Caco-2 (cell line): ENCODE results near the gene GAPDH. TPM values are rescaled to one million over a fixed set of nuclear protein-coding genes. Genes with fewer than 3 reads are reported as not detected.

Experiments used
- BruUV-seq: library from RNA; stranded (reverse); fragments of 400-500 nt; replicated peaks from 2 replicates; lab custom pipeline; 2021; lab: Mats Ljungman, UMichigan
- CTCF ChIA-PET: fragments of 300-600 bp; sonication (Branson Sonifier 250); formaldehyde crosslinking; loops from one replicate; lab custom pipeline; 2022; ENCODE audit warnings: antibody characterized with exemption; lab: Charles Lee
- POLR2A ChIA-PET: fragments of 300-600 bp; sonication (Branson Sonifier 250); formaldehyde crosslinking; loops from one replicate; lab custom pipeline; 2022; ENCODE audit warnings: antibody characterized with exemption; lab: Charles Lee
- DNase-seq, 2 experiments: peaks; one replicate each; pipeline versions ENCODE4 v3.0.0 to v3.0.0-alpha.2; 2020 to 2022
- H3K27me3 ChIP-seq: replicated peaks from 2 replicates; pipeline ENCODE4 v1.6.0; 2011; ENCODE audit warnings: low read length; ENCODE audit not compliant: control insufficient read depth, insufficient read depth
- H3K36me3 ChIP-seq: 2 replicates; pipeline ENCODE4 v1.5.1; 2011; ENCODE audit warnings: low read length; ENCODE audit not compliant: control insufficient read depth, insufficient read depth
- H3K4me1 ChIP-seq: fragments of 250-450 bp; sonication (Bioruptor Pico); 2 replicates; pipeline ENCODE4 v1.5.1; 2020; ENCODE audit warnings: mild to moderate bottlenecking
- H3K4me3 ChIP-seq: 2 replicates; pipeline ENCODE4 v1.5.1; 2011; ENCODE audit warnings: low read depth, mild to moderate bottlenecking, control low read depth, low read length
- H3K9me3 ChIP-seq: fragments of 250-450 bp; sonication (Bioruptor Pico); 2 replicates; pipeline ENCODE4 v1.5.1; 2020; ENCODE audit warnings: mild to moderate bottlenecking, moderate library complexity
- H3K27ac Mint-ChIP-seq: one replicate; pipeline ENCODE4 v1.8.0; 2022; ENCODE audit warnings: mixed read lengths; ENCODE audit not compliant: unreplicated experiment
- H3K27me3 Mint-ChIP-seq: one replicate; pipeline ENCODE4 v1.8.0; 2022; ENCODE audit warnings: mixed read lengths; ENCODE audit not compliant: insufficient read depth, unreplicated experiment
- H3K36me3 Mint-ChIP-seq: one replicate; pipeline ENCODE4 v1.8.0; 2022; ENCODE audit warnings: mild to moderate bottlenecking, mixed read lengths; ENCODE audit not compliant: insufficient read depth, unreplicated experiment
- H3K4me1 Mint-ChIP-seq: one replicate; pipeline ENCODE4 v1.8.0; 2022; ENCODE audit warnings: low read depth, mixed read lengths; ENCODE audit not compliant: unreplicated experiment
- H3K4me3 Mint-ChIP-seq: one replicate; pipeline ENCODE4 v1.8.0; 2022; ENCODE audit warnings: mild to moderate bottlenecking, moderate library complexity, mixed read lengths; ENCODE audit not compliant: unreplicated experiment
- H3K9me3 Mint-ChIP-seq: one replicate; pipeline ENCODE4 v1.8.0; 2022; ENCODE audit warnings: mixed read lengths; ENCODE audit not compliant: unreplicated experiment
- intact Hi-C: fragments of 100-400 bp; cut with micrococcal nuclease; formaldehyde crosslinking; loops from one replicate; pipeline ENCODE4 v1.10.0; 2022; ENCODE audit not compliant: unreplicated experiment
- total RNA-seq: library from RNA; stranded (reverse); gene quantifications from 2 replicates; pipeline ENCODE4 v1.2.3, GENCODE V29; 2022
- TF ChIP-seq, protein P1 (sequence below), 2 experiments: fragments of 200-600 bp in 1 of 2; IDR thresholded peaks; 1 replicate in 1 of 2; 2 replicates in 1 of 2; pipeline versions ENCODE4 v1.5.1 to v1.8.0; 2011 to 2022; ENCODE audit warnings: antibody characterized with exemption in 1 of 2, control low read depth in 1 of 2, inconsistent platforms in 1 of 2, low read depth in 1 of 2, low read length in 1 of 2, mild to moderate bottlenecking in 1 of 2, moderate library complexity in 1 of 2; ENCODE audit not compliant: insufficient read depth in 1 of 2, severe bottlenecking in 1 of 2, unreplicated experiment in 1 of 2

Gene GAPDH
- total RNA-seq, 1 experiment from 2014 or later: 4,975 TPM

DNA sequence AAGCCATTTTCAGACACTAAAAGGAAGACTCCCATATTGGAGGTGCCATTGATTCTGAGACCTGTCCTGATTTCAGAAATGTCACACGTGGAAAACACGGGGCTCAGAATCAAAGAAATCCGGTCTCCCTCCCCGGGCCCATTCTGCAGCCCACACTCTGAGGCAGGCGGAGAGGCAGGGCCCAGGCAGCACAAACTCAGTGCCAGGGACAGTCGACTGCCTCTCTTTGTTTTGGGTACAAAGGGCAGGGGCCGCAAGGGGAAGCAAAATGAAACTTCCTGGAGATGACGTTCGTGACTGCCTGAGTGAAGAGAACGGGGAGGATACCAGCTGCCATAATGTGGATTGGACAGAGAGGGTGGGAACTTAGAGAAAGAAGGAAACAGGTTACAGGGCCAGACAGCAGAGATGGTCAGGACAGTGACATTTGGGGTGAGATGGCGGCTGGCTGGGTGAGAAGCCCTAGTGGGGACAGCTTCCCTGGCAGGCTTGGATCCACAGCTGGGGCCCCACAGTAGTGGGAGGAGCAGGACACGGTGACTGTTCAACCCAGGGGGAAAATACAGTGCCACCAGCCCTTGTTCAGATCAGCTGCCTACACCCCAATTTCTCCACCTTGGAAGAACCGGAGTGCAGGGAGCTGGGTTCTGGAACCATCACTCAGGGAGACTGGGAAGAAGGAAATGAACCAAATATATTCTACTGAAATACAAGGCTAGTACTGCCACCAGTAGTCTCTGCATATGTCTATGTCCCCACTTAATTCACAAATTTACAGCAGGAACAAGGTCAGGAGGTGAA, 8.1 kb downstream of the GAPDH start:
- peaks cover 2% of the 10 kb centered on the region for H3K36me3 ChIP-seq
- DNase-seq: peak; percentile 66 to 83
- no peaks in the 10 kb centered on the region for H3K27me3 ChIP-seq
- H3K27ac Mint-ChIP-seq: peak overlapping the region; percentile 97
- H3K4me1 Mint-ChIP-seq: peaks cover 43% of the 10 kb centered on the region
- H3K4me1 ChIP-seq: peaks cover 22% of the 10 kb centered on the region
- ChIA-PET POLR2A (interaction anchor here (1.0 kb wide), 1 partner anchor 8 kb away, joined by 7 read pairs; the partner anchor contains the start of gene GAPDH), CTCF (no interaction called here)
- peak overlapping the region; percentile 14 for H3K4me3 Mint-ChIP-seq
- BruUV-seq: no TSS peak
- peaks cover 42% of the 10 kb centered on the region for H3K36me3 Mint-ChIP-seq
- no peaks in the 10 kb centered on the region for H3K9me3 ChIP-seq
- intact Hi-C loops: no loop called here
- H3K4me3 ChIP-seq: no peak overlapping the region
- no peaks in the 10 kb centered on the region for H3K27me3 Mint-ChIP-seq
- TF ChIP-seq, protein P1, sequence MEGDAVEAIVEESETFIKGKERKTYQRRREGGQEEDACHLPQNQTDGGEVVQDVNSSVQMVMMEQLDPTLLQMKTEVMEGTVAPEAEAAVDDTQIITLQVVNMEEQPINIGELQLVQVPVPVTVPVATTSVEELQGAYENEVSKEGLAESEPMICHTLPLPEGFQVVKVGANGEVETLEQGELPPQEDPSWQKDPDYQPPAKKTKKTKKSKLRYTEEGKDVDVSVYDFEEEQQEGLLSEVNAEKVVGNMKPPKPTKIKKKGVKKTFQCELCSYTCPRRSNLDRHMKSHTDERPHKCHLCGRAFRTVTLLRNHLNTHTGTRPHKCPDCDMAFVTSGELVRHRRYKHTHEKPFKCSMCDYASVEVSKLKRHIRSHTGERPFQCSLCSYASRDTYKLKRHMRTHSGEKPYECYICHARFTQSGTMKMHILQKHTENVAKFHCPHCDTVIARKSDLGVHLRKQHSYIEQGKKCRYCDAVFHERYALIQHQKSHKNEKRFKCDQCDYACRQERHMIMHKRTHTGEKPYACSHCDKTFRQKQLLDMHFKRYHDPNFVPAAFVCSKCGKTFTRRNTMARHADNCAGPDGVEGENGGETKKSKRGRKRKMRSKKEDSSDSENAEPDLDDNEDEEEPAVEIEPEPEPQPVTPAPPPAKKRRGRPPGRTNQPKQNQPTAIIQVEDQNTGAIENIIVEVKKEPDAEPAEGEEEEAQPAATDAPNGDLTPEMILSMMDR (IDR thresholded peaks at IDR 0.05; ENCODE audit: insufficient read depth in 1 of 2, low read depth in 1 of 2, low read length in 1 of 2, severe bottlenecking in 1 of 2, unreplicated experiment in 1 of 2): no peak
- no peaks in the 10 kb centered on the region for H3K9me3 Mint-ChIP-seq

DNA sequence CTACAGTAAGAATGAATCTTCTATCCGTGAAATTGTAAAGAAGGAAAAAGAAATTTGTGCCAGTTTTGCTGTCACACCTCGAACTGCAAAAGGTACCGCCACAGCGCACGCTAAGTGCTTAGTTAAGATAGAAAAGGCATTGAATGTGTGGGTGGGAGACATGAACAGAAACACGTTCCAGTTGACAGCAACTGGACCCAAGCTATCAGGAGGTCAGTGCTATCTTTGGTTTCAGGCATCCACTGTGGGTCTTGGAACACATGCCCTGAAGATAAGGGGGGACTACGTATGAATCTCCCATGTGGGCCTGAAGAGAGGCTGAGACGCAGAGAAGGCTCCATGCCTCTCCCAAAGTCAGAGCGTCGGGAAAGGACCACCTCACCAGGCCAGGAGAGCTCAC, 11.7 kb downstream of the GAPDH start:
- no peaks in the 10 kb centered on the region for H3K9me3 Mint-ChIP-seq
- ChIA-PET POLR2A (interaction anchor here (0.7 to 1.2 kb wide), 2 partner anchors 12 to 218 kb away, joined by 3 to 5 read pairs; partner anchors contain the start of gene GAPDH), CTCF (interaction anchor here (1.6 kb wide), 1 partner anchor 8 kb away, joined by 6 read pairs; no protein-coding TSS in a partner anchor)
- H3K4me1 Mint-ChIP-seq: peaks cover 30% of the 10 kb centered on the region
- H3K27me3 Mint-ChIP-seq: no peaks in the 10 kb centered on the region
- TF ChIP-seq, protein P1 (IDR thresholded peaks at IDR 0.05; ENCODE audit: insufficient read depth in 1 of 2, low read depth in 1 of 2, low read length in 1 of 2, severe bottlenecking in 1 of 2, unreplicated experiment in 1 of 2): no peak
- no peak for DNase-seq
- Histone ChIP-seq H3K36me3 (no peaks in the 10 kb centered on the region), H3K4me3 (no peak overlapping the region), H3K9me3 (no peaks in the 10 kb centered on the region), H3K27me3 (no peaks in the 10 kb centered on the region), H3K4me1 (peaks cover 35% of the 10 kb centered on the region)
- no peak overlapping the region for H3K4me3 Mint-ChIP-seq
- peaks cover 8% of the 10 kb centered on the region for H3K36me3 Mint-ChIP-seq
- no TSS peak for BruUV-seq
- intact Hi-C loops: no loop called here
- H3K27ac Mint-ChIP-seq: no peak overlapping the region

DNA sequence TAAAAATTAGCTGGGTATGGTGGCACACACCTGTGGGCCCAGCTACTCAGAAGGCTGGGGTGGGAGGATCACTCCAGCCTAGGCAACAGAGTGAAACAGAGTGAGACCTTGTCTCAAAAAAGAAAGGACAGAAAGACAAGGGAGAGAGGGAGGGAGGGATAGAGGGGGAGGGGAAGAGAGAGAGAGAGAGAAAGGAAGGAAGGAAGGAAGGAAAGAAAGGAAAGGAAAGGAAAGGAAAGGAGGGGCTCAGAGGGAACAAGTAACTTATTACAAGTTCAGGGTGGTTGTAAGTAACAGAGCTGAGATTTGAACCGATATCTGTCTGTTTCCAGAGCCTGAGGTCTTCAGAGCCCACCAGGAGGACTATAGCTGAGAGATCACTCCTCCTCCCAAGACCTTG, 13.2 kb downstream of the GAPDH start:
- H3K36me3 ChIP-seq: no peaks in the 10 kb centered on the region
- TF ChIP-seq, protein P1 (IDR thresholded peaks at IDR 0.05; ENCODE audit: insufficient read depth in 1 of 2, low read depth in 1 of 2, low read length in 1 of 2, severe bottlenecking in 1 of 2, unreplicated experiment in 1 of 2): no peak
- H3K4me1 Mint-ChIP-seq: peaks cover 18% of the 10 kb centered on the region
- no peak overlapping the region for H3K4me3 ChIP-seq
- H3K4me1 ChIP-seq: peaks cover 27% of the 10 kb centered on the region
- intact Hi-C loops: no loop called here
- H3K36me3 Mint-ChIP-seq: peaks cover 3% of the 10 kb centered on the region
- H3K27ac Mint-ChIP-seq: peak overlapping the region; percentile 57
- no TSS peak for BruUV-seq
- no peaks in the 10 kb centered on the region for H3K9me3 Mint-ChIP-seq
- DNase-seq: no peak
- ChIA-PET CTCF (no interaction called here), POLR2A (no interaction called here)
- H3K4me3 Mint-ChIP-seq: no peak overlapping the region
- H3K9me3 ChIP-seq: no peaks in the 10 kb centered on the region
- no peaks in the 10 kb centered on the region for H3K27me3 ChIP-seq
- H3K27me3 Mint-ChIP-seq: no peaks in the 10 kb centered on the region
